HS-27A (cell line): ENCODE data around the gene B4GALT7.
"Not testable (repeated sequence)": the region's sequence is repeated elsewhere in the genome, so short reads cannot be mapped to it uniquely, and the experiment has no call there.

Experiments
- DNase-seq: peaks from one replicate; pipeline ENCODE4 v3.0.0-alpha.2; 2012; ENCODE audit warnings: low read depth, missing footprints

The B4GALT7 gene

DNA sequence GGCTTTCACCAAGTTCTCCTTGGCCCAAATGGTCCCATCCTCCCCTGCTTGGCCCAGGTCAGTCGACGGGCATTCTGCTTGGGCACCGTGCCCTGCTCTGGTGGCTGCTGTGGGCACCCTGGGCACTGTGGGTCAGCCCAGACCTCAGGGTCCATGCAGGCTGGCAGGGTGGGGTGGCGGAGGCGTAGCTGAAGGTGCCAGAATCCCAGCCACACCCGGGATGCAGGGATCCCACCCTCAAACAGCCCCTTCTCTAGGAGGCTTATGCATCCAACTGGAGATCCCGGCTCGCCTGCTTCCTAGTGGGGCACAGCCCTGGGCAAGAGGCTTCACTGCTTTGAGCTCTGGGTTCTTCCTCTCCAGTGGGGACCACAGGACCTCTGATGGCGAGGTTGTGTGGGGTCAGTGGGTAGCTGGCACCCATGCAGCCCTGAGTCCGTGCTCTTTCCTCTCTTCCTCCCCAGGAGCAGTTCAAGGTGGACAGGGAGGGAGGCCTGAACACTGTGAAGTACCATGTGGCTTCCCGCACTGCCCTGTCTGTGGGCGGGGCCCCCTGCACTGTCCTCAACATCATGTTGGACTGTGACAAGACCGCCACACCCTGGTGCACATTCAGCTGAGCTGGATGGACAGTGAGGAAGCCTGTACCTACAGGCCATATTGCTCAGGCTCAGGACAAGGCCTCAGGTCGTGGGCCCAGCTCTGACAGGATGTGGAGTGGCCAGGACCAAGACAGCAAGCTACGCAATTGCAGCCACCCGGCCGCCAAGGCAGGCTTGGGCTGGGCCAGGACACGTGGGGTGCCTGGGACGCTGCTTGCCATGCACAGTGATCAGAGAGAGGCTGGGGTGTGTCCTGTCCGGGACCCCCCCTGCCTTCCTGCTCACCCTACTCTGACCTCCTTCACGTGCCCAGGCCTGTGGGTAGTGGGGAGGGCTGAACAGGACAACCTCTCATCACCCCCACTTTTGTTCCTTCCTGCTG, 9.4 kb downstream of the B4GALT7 start:
- DNase-seq, result no peak

DNA sequence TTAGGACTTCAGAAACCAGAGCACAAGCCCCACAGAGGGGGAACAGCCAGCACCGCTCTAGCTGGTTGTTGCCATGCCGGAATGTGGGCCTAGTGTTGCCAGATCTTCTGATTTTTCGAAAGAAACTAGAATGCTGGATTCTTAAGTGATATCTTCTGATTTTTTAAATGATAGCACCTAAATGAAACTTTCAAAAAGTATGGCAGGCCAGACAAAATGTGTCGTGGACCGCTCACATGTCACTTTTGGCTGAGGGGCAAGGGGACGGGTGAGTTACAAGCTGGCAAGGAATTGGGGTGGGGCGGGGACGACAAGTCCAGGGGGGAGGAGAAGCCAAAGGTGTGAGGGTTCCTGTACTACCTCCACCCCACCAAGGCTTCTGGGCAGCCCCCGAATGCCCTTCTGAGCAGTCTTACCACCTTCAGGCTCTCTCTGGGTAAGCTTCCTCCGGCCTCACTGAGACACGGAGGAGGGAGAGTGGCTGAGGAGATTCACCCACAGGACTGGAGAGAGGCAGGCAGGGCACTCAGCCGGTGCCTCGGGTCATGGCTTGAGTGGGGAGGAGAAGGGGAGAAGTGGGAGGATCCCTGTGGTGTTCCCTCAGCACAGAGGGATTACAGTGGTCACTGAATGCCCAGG, 10.3 kb downstream of the B4GALT7 start:
- no peak for DNase-seq

DNA sequence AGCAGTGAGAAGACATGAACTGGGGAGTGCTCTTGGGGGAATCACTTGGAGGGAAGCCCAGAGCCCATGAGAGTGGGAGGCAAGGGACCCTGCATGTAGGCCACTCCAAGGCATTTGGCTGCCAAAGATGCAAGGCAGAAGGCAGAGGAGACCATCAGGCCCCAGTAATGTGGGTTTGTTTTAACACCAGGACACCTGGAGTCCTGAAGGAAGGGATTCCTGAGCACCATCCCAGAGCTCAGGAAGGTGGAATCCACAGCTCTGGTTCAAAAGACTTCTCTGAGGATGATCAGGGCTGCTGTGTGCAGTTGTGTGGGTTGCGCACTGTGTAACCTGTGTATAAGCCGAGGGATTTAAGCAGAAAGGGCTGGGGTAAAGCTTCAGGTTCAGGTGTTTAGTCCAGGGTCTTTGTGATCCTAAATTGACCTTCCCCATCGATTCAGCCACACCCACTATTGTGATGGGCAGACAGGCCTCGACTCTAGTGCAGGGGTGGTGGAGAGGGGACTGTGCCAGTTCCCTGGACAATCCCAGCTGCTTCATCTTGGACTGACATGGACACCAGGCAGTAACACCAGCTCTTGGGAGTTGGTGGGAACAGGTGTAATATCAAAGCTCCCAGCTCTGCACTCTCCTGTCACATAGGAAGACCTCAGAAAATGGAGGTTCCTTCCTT, 11.0 kb downstream of the B4GALT7 start:
- DNase-seq, result no peak

DNA sequence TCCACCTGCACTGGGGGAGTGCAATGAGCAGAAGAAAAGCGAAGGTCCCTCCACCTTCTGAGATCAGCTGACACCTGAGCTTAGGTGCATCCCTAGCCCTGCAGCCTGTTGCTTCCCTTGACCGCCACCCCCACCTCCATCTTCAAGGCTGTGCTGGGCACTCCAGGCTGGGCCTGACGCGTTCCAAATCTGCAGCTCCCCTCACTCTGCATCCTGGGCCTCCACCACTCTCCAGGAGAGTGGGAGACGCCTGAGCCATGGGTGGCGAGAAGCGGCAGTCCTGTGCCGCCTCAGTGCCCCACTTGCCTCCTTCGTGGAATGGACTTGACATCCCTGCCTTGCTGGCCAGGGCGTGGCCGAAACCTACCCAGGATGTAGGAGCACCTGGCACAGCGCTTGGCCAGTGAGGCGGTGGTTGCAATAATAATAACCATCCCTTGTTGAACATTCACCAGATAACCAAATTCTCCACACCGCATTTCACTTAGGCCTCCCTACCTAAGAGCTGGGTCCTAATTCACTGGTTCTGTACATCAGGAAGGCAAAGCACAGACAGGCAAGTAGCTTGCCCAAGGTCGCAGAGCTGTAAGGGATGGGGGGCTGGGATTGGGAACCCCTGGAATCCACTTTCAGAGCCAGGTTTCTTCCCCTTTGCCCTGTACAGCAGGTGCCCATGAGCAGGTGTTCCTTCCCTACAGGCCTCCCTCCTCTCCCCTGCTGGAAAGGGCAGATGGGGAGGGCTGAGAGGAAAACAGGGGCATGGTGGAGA, 11.7 kb downstream of the B4GALT7 start:
- no peak for DNase-seq

DNA sequence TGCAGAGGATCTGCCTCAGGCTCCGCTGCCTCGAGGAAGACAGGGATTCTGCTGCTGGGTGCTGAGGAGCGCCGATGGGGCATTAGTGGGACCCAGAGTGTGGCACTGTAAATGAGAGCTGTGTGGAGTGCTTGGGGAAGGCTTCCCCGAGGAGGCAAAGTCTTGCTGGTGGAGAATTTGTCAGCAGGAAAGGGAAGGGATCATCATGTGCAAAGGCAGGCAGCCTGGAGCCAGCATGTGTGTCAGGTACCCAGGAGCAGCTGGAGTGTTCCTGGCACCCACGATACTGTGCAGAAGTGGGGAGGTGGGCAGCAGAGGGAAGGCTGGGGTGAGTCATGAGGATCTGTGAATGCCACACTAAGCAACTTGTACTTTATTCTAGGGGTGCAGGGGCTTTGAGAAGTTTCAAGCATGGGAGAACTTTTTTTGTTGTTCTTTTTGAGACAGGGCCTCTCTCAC, 12.3 kb downstream of the B4GALT7 start:
- DNase-seq, result no peak

DNA sequence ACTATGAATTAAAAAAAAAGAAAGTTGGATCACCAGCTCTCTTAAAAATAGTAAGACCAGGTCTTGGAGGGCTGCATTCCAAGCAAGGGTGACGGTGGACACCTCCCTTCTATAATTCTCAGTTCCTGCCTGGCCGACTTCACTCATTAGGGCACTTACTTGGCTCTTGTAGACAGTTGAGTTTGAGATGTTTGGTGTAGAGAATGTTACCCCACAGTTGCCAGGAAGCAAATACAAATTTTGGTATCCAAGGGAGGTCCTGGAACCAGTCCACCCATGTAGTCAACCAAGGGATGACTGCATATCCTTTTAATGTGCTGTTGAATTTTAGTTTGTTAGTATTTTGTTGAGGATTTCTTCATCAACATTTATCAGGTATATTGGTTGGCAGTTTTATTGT, 20.6 kb downstream of the B4GALT7 start:
- no peak for DNase-seq

DNA sequence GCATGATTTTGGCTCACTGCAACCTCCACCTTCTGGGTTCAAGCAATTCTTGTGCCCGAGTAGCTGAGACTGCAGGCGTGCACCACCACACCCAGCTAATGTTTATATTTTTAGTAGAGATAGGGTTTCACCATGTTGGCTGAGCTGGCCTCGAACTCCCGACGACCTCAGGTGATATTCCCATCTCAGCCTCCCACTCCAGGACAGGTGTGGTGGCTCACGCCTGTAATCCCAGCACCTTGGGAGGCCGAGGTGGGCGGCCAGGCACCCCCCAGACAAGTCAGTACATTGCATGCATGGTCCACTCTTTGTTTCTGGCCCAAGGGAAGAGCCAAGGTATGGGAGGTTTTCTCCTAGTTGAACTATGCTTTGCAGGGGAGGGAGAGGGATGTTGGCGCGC, 24.2 kb downstream of the B4GALT7 start:
- not testable (repeated sequence) for DNase-seq

DNA sequence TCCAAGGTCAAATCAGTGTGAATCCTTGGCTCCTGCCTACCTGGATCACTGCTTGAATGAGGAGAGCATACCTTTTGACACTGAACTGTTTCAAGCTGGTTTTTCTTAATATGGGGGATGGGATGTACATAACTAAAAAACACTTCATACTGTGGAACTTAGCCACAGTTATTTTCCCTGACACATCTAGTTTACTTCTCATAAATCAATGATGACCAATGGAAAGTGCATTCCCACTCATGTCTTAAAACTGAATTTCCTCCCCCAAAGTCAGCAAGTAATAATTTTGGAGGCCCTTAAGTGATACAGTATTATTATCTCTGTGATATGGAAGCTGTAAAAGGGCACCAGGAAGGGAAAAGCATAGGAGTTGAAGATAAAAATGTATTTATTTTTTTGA, 30.3 kb downstream of the B4GALT7 start:
- DNase-seq, result not testable (repeated sequence)

DNA sequence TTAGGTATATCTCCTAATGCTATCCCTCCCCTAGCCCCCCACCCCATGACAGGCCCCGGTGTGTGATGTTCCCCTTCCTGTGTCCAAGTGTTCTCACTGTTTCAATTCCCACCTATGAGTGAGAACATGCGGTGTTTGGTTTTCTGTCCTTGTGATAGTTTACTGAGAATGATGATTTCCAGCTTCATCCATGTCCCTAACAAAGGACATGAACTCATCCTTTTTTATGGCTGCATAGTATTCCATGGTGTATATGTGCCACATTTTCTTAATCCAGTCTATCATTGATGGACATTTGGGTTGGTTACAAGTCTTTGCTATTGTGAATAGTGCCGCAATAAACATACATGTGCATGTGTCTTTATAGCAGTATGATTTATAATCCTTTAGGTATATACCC, 35.0 kb downstream of the B4GALT7 start:
- not testable (repeated sequence) for DNase-seq

DNA sequence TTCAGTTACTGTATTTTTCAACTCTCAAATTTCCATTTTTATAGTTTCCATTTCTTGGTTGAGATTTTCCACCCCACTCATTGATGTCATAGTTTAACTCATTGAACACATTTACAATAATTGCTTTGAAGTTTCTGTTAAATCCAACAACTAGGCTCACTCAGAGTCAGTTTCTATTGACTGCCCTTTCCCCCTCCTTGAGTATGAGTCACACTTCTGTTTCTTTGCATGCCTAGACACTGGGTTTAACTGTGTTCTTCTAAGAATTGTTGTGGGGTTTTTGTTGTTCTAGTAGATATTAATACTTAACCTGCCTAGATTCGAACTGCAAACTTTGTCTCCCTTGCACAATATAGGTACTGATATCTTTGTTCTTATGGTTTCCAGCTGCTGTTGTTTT, 45.5 kb downstream of the B4GALT7 start:
- not testable (repeated sequence) for DNase-seq

DNA sequence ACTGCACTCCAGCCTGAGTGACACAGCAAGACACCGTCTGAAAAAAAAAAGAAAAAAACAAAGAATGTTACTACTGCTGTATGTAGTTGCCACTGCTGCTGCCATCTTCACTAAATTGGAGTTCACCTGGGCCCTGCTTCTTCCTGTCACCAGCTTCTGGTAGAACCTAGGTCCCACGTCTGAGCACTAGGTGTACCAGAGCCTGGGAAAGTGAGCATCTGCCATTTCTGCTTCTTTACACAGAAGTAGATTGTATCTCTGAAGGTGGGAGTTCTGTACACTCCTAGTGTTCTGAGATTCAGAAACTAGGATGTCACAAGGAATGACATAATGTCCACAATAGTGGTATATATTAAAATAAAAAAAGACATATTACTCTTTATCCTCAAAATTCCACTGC, 51.3 kb downstream of the B4GALT7 start:
- DNase-seq, result not testable (repeated sequence)

DNA sequence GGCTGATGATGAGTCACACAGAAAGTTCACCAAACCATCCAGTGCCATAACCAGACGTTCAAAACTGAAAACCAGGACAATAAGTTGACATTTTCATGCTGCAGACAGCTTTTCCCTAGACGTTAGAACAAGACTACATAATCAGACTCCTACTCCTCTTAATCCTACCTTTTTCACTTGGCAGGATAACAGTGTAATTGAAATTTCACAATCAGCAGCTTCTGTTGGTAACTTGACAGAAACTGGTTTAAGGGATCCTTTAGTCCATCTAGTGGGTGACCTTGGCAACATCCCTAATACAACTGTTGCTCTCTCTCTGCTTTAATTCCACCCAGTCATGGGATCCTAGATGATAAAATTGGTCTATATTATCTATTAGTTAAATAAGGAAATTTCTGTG, 57.9 kb downstream of the B4GALT7 start:
- DNase-seq, result not testable (repeated sequence)

DNA sequence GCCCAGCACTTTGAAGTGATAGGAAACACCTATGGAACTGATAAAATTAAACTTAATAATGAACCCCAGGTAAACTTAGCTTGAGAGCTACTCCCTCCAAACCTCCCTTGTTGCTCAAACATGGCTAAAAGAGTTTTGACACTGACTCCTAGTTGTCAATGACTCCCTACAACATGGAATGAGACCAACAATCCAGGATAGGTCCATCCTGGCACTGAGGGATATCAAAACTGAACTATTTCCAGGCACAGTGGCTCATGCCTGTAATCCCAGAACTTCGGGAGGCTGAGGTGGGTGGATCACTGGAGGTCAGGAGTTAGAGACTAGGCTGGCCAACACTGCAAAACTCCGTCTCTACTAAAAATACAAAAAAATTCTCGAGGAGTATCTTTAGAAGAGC, 58.6 kb downstream of the B4GALT7 start:
- not testable (repeated sequence) for DNase-seq
